PC-3 (cell line): ENCODE results near the gene PDIA6. TPM values are rescaled to one million over a fixed set of nuclear protein-coding genes. Genes with fewer than 3 reads are reported as not detected.

Experiments used
- ATAC-seq: fragments of 200-7000 bp; cut with Tn5 transposase; 2 replicates; pipeline ENCODE4 v1.9.1; 2020; ENCODE audit warnings: mild to moderate bottlenecking, moderate library complexity
- BruUV-seq: library from RNA; stranded (reverse); fragments of 400-500 nt; replicated peaks from 2 replicates; lab custom pipeline; 2021; lab: Mats Ljungman, UMichigan
- CTCF ChIA-PET: fragments of 300-600 bp; sonication (Branson Sonifier 250); formaldehyde crosslinking; loops from one replicate; lab custom pipeline; 2022; ENCODE audit warnings: antibody characterized with exemption; lab: Charles Lee
- POLR2A ChIA-PET: fragments of 300-600 bp; sonication (Branson Sonifier 250); formaldehyde crosslinking; loops from one replicate; lab custom pipeline; 2022; ENCODE audit warnings: antibody characterized with exemption; ENCODE audit not compliant: unreplicated experiment; lab: Charles Lee
- DNase-seq: peaks from one replicate; pipeline ENCODE4 v3.0.0-alpha.2; 2015
- H2AFZ ChIP-seq: fragments of 300-600 bp; sonication (generic); 2 replicates; pipeline ENCODE4 v1.6.0; 2016; ENCODE audit warnings: antibody characterized with exemption, low read length
- H3F3A ChIP-seq: fragments of 300-600 bp; sonication (generic); one replicate; pipeline ENCODE4 v1.6.0; 2017; ENCODE audit warnings: antibody characterized with exemption, low read length, control low read depth, mild to moderate bottlenecking; ENCODE audit not compliant: unreplicated experiment
- H3K27ac ChIP-seq: fragments of 300-600 bp; sonication (generic); 2 replicates; pipeline ENCODE4 v1.5.1; 2016; ENCODE audit warnings: mild to moderate bottlenecking, low read length
- H3K27me3 ChIP-seq: fragments of 300-600 bp; sonication (generic); 2 replicates; pipeline ENCODE4 v1.6.1; 2016; ENCODE audit warnings: low read length, mixed read lengths
- H3K36me3 ChIP-seq: fragments of 300-600 bp; sonication (generic); 2 replicates; pipeline ENCODE4 v1.6.1; 2016; ENCODE audit warnings: low read depth, mixed run types, low read length, mixed read lengths
- H3K4me1 ChIP-seq: fragments of 300-600 bp; sonication (generic); 2 replicates; pipeline ENCODE4 v1.5.1; 2016; ENCODE audit warnings: low read length; ENCODE audit not compliant: insufficient read depth
- H3K4me2 ChIP-seq: fragments of 300-600 bp; sonication (generic); 2 replicates; pipeline ENCODE4 v1.6.0; 2016; ENCODE audit warnings: low read length
- H3K4me3 ChIP-seq: fragments of 300-600 bp; sonication (generic); 2 replicates; pipeline ENCODE4 v1.5.1; 2016; ENCODE audit warnings: mild to moderate bottlenecking, low read length, mixed read lengths
- H3K79me2 ChIP-seq: fragments of 300-600 bp; sonication (generic); 2 replicates; pipeline ENCODE4 v1.6.1; 2017; ENCODE audit warnings: low read length, mixed read lengths
- H3K9ac ChIP-seq: fragments of 300-600 bp; sonication (generic); 2 replicates; pipeline ENCODE4 v1.6.0; 2016; ENCODE audit warnings: mild to moderate bottlenecking, low read length
- H3K9me2 ChIP-seq: fragments of 300-600 bp; sonication (generic); replicated peaks from 2 replicates; pipeline ENCODE4 v1.6.1; 2016; ENCODE audit warnings: mixed run types, low read length, mixed read lengths
- H3K9me3 ChIP-seq: fragments of 300-600 bp; sonication (generic); 2 replicates; pipeline ENCODE4 v1.6.1; 2016; ENCODE audit warnings: low read length, mixed read lengths
- H4K20me1 ChIP-seq: fragments of 300-600 bp; sonication (generic); 2 replicates; pipeline ENCODE4 v1.6.1; 2016; ENCODE audit warnings: low read length, mixed read lengths
- CTCF ChIP-seq: fragments of 300-600 bp; sonication (generic); conservative IDR thresholded peaks from 2 replicates; pipeline ENCODE4 v1.5.1; 2017; ENCODE audit warnings: antibody characterized with exemption, low read depth, mild to moderate bottlenecking, low read length
- EZH2 ChIP-seq: fragments of 300-600 bp; sonication (generic); IDR thresholded peaks from one replicate; pipeline ENCODE4 v1.6.1; 2017; ENCODE audit warnings: antibody characterized with exemption, mild to moderate bottlenecking, low read length; ENCODE audit not compliant: unreplicated experiment
- EZH2phosphoT487 ChIP-seq: fragments of 300-600 bp; sonication (generic); IDR thresholded peaks from 2 replicates; pipeline ENCODE4 v1.6.1; 2018; ENCODE audit warnings: mild to moderate bottlenecking, antibody characterized with exemption, low read length, borderline replicate concordance
- intact Hi-C: fragments of 100-400 bp; cut with micrococcal nuclease; formaldehyde crosslinking; loops from 2 replicates; pipeline ENCODE4 v1.9.0; 2023
- total RNA-seq: library from RNA; depleted of rRNA; stranded (reverse); fragments of >200 nt; gene quantifications from 2 replicates; pipeline ENCODE4 v1.2.3, GENCODE V29; 2014

The PDIA6 gene
- total RNA-seq, 1 experiment from 2014 or later: 351 TPM

- ATAC-seq (peak; percentile 27; the same call in 1 of the 2 replicates), DNase-seq (no peak)
- Histone ChIP-seq H3K9ac (no peak overlapping the region), H3K36me3 (no peaks in the 10 kb centered on the region), H3K4me3 (no peak overlapping the region), H3K4me1 (no peaks in the 10 kb centered on the region), H3K27me3 (peaks cover 86% of the 10 kb centered on the region), H3K79me2 (no peaks in the 10 kb centered on the region), H3F3A (no peaks in the 10 kb centered on the region), H3K4me2 (no peak overlapping the region), H4K20me1 (no peaks in the 10 kb centered on the region), H3K9me3 (no peaks in the 10 kb centered on the region), H2AFZ (no peak overlapping the region), H3K9me2 (no peaks in the 10 kb centered on the region), H3K27ac (no peak overlapping the region)
- no TSS peak for BruUV-seq
- ChIA-PET POLR2A (no interaction called here), CTCF (no interaction called here)
- intact Hi-C loops: no loop called here
- TF ChIP-seq CTCF (no peak), EZH2 (no peak), EZH2phosphoT487 (no peak)
Measured at GRCh38 chr2:10859278-10859677, 46.7 kb upstream of the PDIA6 start.

- CTCF ChIA-PET: no interaction called here
- H3K27me3 ChIP-seq: peaks cover 9% of the 10 kb centered on the region
Measured at GRCh38 chr2:10848541-10848940, 36.0 kb upstream of the PDIA6 start.

More at GRCh38 chr2:10848541-10848940, 36.0 kb upstream of the PDIA6 start:
- no peak overlapping the region for H3K9ac ChIP-seq
- no peaks in the 10 kb centered on the region for H3K79me2 ChIP-seq
- no peaks in the 10 kb centered on the region for H4K20me1 ChIP-seq
- no peaks in the 10 kb centered on the region for H3K9me3 ChIP-seq
- TF ChIP-seq EZH2 (no peak), CTCF (no peak), EZH2phosphoT487 (no peak)
- H3F3A ChIP-seq: no peaks in the 10 kb centered on the region
- no peaks in the 10 kb centered on the region for H3K4me1 ChIP-seq
- H3K4me2 ChIP-seq: no peak overlapping the region
- no peaks in the 10 kb centered on the region for H3K36me3 ChIP-seq
- DNase-seq (no peak), ATAC-seq (no peak)
- no peak overlapping the region for H2AFZ ChIP-seq
- H3K9me2 ChIP-seq: no peaks in the 10 kb centered on the region
- no TSS peak for BruUV-seq
- intact Hi-C loops: no loop called here
- POLR2A ChIA-PET: no interaction called here
- H3K27ac ChIP-seq: no peak overlapping the region
- H3K4me3 ChIP-seq: no peak overlapping the region
